ENCODE results near the gene PCP4L1.

The PCP4L1 gene

GRCh38 chr1:161259765-161260164, 1.2 kb downstream of the PCP4L1 start:
- DNase-seq (ENCODE audit: low spot score), result no peak
- in situ Hi-C loops (cut with MboI; ENCODE audit: low sequenced_read_pairs, unreplicated experiment), result no loop called here
- TF ChIP-seq CTCF (IDR thresholded peaks at IDR 0.05; ENCODE audit: borderline replicate concordance, control extremely low read depth, extremely low read depth, insufficient read depth, missing control alignments), result no peak

GRCh38 chr1:161260376-161261260, 2.1 kb downstream of the PCP4L1 start:
- in situ Hi-C loops (cut with MboI; ENCODE audit: low sequenced_read_pairs, unreplicated experiment), result no loop called here
- no peak for DNase-seq (ENCODE audit: low spot score)
- no peak for TF ChIP-seq CTCF (IDR thresholded peaks at IDR 0.05; ENCODE audit: borderline replicate concordance, control extremely low read depth, extremely low read depth, insufficient read depth, missing control alignments)

GRCh38 chr1:161261261-161262235, 3.0 kb downstream of the PCP4L1 start:
- no peak for TF ChIP-seq CTCF (IDR thresholded peaks at IDR 0.05; ENCODE audit: borderline replicate concordance, control extremely low read depth, extremely low read depth, insufficient read depth, missing control alignments)
- in situ Hi-C loops (cut with MboI; ENCODE audit: low sequenced_read_pairs, unreplicated experiment), result no loop called here
- no peak for DNase-seq (ENCODE audit: low spot score)

GRCh38 chr1:161265305-161265704, 6.8 kb downstream of the PCP4L1 start:
- DNase-seq (ENCODE audit: low spot score), result no peak
- no peak for TF ChIP-seq CTCF (IDR thresholded peaks at IDR 0.05; ENCODE audit: borderline replicate concordance, control extremely low read depth, extremely low read depth, insufficient read depth, missing control alignments)
- in situ Hi-C loops (cut with MboI; ENCODE audit: low sequenced_read_pairs, unreplicated experiment), result no loop called here

- no peak for DNase-seq (ENCODE audit: low spot score)
- TF ChIP-seq CTCF (IDR thresholded peaks at IDR 0.05; ENCODE audit: borderline replicate concordance, control extremely low read depth, extremely low read depth, insufficient read depth, missing control alignments), result no peak
- in situ Hi-C loops (cut with MboI; ENCODE audit: low sequenced_read_pairs, unreplicated experiment), result no loop called here
These were observed 7.7 kb downstream of the PCP4L1 start for GRCh38 chr1:161266202-161266601.

- in situ Hi-C loops (cut with MboI; ENCODE audit: low sequenced_read_pairs, unreplicated experiment), result no loop called here
These were observed 8.3 kb downstream of the PCP4L1 start for GRCh38 chr1:161266836-161267235.

More at GRCh38 chr1:161266836-161267235, 8.3 kb downstream of the PCP4L1 start:
- no peak for TF ChIP-seq CTCF (IDR thresholded peaks at IDR 0.05; ENCODE audit: borderline replicate concordance, control extremely low read depth, extremely low read depth, insufficient read depth, missing control alignments)
- DNase-seq (ENCODE audit: low spot score), result no peak

Measured in GM13976 (cell line).